LNCAP (cell line): ENCODE data around the gene SPATC1L.

ENCODE experiments used
- TF ChIP-seq, protein P1 (sequence below): fragments of 450-650 bp; IDR thresholded peaks from 2 replicates; pipeline ENCODE4 v1.5.1; 2017; ENCODE audit warnings: mild to moderate bottlenecking

The SPATC1L gene

DNA sequence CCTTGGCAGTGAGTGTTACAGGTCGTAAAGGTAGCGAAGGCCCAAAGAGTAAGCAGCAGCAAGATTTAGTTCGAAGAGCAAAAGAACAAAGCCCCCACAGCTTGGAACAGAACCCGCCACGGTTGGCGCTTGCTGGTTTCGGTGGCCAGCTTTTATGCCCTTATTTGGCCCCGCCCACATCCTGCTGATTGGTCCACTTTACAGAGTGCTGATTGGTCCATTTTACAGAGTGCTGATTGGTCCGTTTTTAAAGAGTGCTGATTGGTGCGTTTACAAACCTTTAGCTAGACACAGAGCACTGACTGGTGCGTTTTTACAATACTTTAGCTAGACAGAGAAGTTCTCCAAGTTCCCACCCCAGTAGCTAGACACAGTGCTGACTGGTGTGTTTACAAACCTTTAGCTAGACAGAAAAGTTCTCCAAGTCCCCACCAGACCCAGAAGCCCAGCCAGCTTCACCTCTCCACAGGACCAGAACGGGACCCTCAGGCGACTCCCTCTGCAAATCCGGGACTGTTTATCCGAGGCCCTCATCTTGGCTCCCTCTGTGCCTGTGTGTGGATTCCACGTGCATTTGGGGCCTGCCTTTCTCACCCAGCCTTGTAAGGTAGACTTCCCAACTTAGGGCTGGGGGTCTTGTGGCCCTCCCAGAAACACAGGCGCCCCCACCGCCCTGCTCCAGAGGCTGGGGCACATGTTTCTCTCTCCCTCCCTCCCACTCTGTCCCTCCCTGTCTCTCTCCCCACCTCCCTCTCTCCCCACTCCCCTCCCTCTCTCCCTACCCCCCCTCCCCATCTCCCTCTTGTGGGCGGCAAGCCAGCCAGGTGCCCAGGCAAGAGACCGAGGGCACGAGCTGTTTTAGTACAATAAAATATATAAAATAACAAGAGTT lies 41.4 kb downstream of the SPATC1L start:
- TF ChIP-seq, protein P1, sequence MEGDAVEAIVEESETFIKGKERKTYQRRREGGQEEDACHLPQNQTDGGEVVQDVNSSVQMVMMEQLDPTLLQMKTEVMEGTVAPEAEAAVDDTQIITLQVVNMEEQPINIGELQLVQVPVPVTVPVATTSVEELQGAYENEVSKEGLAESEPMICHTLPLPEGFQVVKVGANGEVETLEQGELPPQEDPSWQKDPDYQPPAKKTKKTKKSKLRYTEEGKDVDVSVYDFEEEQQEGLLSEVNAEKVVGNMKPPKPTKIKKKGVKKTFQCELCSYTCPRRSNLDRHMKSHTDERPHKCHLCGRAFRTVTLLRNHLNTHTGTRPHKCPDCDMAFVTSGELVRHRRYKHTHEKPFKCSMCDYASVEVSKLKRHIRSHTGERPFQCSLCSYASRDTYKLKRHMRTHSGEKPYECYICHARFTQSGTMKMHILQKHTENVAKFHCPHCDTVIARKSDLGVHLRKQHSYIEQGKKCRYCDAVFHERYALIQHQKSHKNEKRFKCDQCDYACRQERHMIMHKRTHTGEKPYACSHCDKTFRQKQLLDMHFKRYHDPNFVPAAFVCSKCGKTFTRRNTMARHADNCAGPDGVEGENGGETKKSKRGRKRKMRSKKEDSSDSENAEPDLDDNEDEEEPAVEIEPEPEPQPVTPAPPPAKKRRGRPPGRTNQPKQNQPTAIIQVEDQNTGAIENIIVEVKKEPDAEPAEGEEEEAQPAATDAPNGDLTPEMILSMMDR = no peak

DNA sequence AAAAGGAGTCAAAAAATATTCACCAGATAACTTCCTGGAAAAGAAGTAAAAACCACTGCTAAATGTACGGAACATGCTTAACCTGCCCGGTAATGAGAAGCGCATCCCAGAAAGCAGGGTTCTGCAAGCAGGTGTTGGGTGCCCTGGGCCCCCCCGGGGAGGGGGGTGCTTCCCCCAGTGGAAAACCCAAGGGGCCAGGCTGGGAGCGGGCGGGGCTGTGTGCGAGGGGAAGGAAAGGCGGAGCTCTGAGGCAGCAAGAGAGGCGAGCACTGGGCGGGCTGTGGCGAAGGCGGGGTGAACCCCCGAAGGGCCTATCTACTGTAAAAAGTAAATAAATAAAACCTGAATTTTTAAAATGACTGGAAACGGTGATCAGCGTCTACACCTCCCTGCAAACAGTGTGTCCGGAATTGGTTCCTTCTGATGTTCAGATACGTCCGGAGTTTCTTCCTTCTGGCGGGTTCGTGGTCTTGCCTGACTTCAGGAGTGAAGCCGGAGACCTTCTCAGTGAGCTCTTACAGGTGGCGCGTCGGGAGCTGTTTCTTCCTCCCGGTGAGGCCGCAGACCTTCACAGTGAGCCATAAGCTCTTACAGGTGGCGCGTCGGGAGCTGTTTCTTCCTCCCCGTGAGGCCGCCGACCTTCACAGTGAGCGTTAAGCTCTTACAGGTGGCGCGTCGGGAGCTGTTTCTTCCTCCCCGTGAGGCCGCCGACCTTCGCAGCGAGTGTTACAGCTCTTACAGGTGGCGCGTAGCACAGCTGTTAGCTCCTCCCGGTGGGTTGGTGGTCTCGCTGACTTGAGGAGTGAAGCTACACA lies 42.3 kb downstream of the SPATC1L start:
- TF ChIP-seq, protein P1 = no peak

DNA sequence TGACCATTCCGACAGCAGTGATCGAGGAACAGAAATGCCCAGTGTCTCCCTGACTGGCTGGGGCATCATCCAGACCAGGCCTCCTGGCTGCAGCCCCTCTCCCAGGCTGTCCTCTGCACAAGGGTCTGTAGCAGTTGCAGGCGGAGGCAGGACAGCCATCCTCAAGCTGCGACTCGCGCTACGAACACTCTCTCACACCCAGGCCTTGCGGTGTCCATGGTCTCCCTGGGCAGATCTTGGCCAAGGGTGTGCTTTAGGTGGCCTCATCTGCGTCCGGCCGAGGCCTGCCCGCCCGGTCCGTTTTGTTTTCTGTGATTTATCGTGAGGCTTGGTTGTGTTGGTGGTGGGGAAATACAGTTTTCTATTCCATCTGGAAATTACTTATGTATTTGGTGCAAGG lies 44.6 kb downstream of the SPATC1L start:
- TF ChIP-seq, protein P1 = no peak

DNA sequence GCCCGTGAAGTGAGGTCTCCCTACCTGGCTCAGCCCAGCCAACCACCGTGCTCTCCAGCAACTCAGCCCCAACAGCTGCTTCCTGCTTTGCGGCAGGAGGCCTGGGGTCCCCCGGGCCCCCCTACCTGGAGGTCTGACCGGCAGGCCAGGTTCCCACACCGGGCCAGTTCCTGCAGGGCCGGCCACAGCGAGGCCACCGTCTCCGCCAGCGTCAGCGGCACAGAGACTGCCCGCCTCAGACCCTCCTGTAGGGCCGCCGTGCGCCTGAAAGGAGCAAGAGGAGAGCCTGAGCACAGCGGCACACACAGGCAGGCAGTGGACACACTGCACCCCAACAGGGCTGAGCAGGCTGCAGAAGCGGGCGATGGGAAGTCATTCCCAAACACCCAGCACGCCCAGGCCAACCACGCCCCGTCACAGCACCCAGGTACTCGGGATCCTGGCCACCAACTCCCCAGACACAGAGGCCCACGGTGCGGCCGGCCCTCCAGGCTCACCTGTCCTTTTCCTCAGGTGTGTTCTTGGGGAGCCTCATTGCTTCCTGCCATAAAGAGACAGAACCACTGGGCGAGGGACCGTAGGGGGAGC lies 45.8 kb downstream of the SPATC1L start:
- TF ChIP-seq, protein P1 = no peak

DNA sequence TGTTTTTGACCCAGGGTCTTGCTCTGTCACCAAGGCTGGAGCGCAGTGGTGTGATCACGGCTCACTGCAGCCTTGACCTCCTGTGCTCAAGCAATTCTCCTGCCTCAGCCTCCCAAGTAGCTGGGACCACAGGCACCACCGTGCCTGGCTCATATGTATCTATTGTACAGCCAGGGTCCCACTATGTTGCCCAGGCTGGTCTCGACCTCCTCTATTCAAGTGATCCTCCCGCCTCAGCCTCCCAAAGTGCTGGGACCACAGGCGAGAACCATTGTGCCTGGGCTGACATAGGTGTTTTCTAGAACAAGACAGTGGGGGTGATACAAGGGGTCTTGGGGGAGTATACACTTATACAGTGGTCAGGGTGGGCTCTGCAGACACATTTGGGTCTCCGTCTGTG lies 46.4 kb downstream of the SPATC1L start:
- TF ChIP-seq, protein P1 = no peak

DNA sequence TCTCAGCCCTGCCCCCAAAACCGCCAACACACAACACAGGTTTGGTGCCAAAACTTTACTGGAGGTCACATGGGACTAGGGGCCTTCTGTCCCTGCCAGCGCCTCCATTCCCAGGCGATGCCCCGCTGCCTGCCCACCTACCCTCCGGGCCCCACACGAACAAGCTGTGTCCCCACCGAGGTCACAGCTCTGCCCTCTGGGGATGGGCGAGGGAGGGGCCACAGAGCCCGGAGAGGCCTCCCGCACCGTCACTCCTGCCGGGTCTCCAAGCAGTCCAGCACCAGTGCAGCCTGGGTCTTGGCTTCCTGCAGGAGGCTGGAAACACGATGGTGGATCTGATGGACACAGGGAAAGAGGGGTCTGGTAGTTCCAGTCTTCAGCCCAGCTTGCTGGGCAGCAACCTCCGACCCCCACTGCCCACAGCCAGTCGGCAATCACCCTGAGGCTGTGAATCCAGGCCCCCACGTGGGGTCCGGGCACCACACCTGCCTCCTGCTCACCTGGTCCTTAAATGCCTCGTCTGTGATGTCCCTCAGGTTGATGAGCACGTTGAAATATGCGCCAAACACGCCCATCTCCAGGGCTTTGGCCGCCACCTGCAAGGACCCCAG lies 47.4 kb downstream of the SPATC1L start:
- TF ChIP-seq, protein P1 = no peak

DNA sequence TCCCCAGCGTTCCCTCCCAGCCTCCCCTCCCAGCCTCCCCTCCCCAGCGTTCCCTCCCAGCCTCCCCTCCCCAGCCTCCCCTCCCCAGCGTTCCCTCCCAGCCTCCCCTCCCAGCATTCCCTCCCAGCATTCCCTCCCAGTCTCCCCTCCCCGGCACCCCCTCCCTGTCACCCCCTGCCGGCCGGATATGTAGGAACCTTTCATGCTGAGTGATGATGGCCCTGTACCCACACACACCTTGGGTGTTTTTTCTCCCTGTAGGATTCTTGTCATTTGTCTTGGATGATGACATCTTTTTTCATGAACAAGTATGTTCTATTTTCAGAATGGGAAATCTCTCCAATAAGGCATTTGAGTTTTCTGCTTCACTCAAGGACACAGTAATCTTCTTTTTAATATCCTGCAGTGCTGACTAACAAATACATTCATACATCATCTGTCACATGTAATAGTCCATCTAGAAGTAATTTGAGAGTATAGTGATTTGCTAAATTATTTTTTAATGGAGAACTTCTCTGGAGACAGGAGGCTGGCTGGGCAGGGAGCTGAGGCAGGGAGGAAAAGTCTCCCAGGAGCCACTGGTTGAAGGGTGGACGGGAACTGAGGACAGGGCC lies 48.4 kb downstream of the SPATC1L start:
- TF ChIP-seq, protein P1 = no peak
